HG03039 (cell line): Measurements from ENCODE around the gene PRKCH.

Experiments
- ATAC-seq: cut with Tn5 transposase; IDR thresholded peaks from one replicate; pipeline ENCODE4 v1.9.1; 2021; ENCODE audit warnings: mild to moderate bottlenecking, moderate library complexity; ENCODE audit not compliant: unreplicated experiment

The PRKCH gene

GRCh38 chr14:61575551-61576150 lies 254.3 kb downstream of the PRKCH start:
- ATAC-seq = no peak

GRCh38 chr14:61577506-61577931 lies 256.1 kb downstream of the PRKCH start:
- no peak for ATAC-seq

GRCh38 chr14:61578745-61579144 lies 257.4 kb downstream of the PRKCH start:
- ATAC-seq = no peak

- ATAC-seq = no peak
Observed at GRCh38 chr14:61581340-61581739, 260.0 kb downstream of the PRKCH start.

GRCh38 chr14:61581955-61582615 lies 260.7 kb downstream of the PRKCH start:
- ATAC-seq = no peak

- ATAC-seq = no peak
Observed at GRCh38 chr14:61582815-61583214, 261.4 kb downstream of the PRKCH start.

GRCh38 chr14:61584331-61584741 lies 263.0 kb downstream of the PRKCH start:
- ATAC-seq = no peak

- no peak for ATAC-seq
Observed at GRCh38 chr14:61585598-61586543, 264.5 kb downstream of the PRKCH start.

GRCh38 chr14:61586544-61587055 lies 265.2 kb downstream of the PRKCH start:
- ATAC-seq = no peak

- no peak for ATAC-seq
Observed at GRCh38 chr14:61587081-61587713, 265.8 kb downstream of the PRKCH start.

GRCh38 chr14:61588419-61588901 lies 267.1 kb downstream of the PRKCH start:
- ATAC-seq = no peak

GRCh38 chr14:61589691-61590581 lies 268.6 kb downstream of the PRKCH start:
- no peak for ATAC-seq

GRCh38 chr14:61591862-61592261 lies 270.5 kb downstream of the PRKCH start:
- no peak for ATAC-seq

- no peak for ATAC-seq
Observed at GRCh38 chr14:61593330-61593729, 272.0 kb downstream of the PRKCH start.

GRCh38 chr14:61596990-61597389 lies 275.6 kb downstream of the PRKCH start:
- no peak for ATAC-seq

GRCh38 chr14:61598980-61599379 lies 277.6 kb downstream of the PRKCH start:
- no peak for ATAC-seq

- ATAC-seq = no peak
Observed at GRCh38 chr14:61599942-61600341, 278.6 kb downstream of the PRKCH start.
